Keratinocyte (primary cell): ENCODE measurements around the gene S100A13.
"Not testable (repeated sequence)": the region's sequence is repeated elsewhere in the genome, so short reads cannot be mapped to it uniquely, and the experiment has no call there.

ENCODE experiments used
- CTCF ChIP-seq, 3 experiments: IDR thresholded peaks in 1 of 3; conservative IDR thresholded peaks in 1 of 3; optimal IDR thresholded peaks in 1 of 3; 2 replicates in 2 of 3; 3 replicates in 1 of 3; pipeline versions ENCODE3 to v1.5.1; 2011; ENCODE audit warnings: low read length in 3 of 3, mild to moderate bottlenecking in 3 of 3, moderate library complexity in 2 of 3, control low read depth in 1 of 3, inconsistent platforms in 1 of 3; ENCODE audit not compliant: insufficient read depth in 2 of 3; ENCODE audit errors: extremely low read depth in 1 of 3
- EZH2 ChIP-seq: IDR thresholded peaks from one replicate; pipeline ENCODE4 v1.6.1; 2012; ENCODE audit warnings: inconsistent platforms, mild to moderate bottlenecking, low read length, moderate library complexity

GRCh38 chr1:153583514-153583913 is 43.8 kb downstream of the S100A13 start:
- not testable (repeated sequence) for TF ChIP-seq EZH2; CTCF (optimal IDR thresholded peaks at IDR 0.05 in 1 of 3, IDR thresholded peaks at IDR 0.05 in 1 of 3, conservative IDR thresholded peaks at IDR 0.05 in 1 of 3; ENCODE audit: extremely low read depth in 1 of 3, insufficient read depth in 2 of 3, low read length in 3 of 3)
